HL-60 (cell line): ENCODE data around the gene NFAM1.

Experiments
- POLR2AphosphoS5 ChIP-seq: IDR thresholded peaks from 2 replicates; pipeline ENCODE4 v1.6.1; 2012; ENCODE audit warnings: low read depth
- TF ChIP-seq, protein P1 (sequence below): IDR thresholded peaks from one replicate; pipeline ENCODE4 v1.5.1; 2011; ENCODE audit warnings: low read length, control low read depth, inconsistent platforms; ENCODE audit not compliant: insufficient read depth
- TF ChIP-seq, protein P2 (sequence below): IDR thresholded peaks from 2 replicates; pipeline ENCODE4 v1.6.1; 2012; ENCODE audit warnings: low read depth; ENCODE audit not compliant: insufficient replicate concordance

DNA sequence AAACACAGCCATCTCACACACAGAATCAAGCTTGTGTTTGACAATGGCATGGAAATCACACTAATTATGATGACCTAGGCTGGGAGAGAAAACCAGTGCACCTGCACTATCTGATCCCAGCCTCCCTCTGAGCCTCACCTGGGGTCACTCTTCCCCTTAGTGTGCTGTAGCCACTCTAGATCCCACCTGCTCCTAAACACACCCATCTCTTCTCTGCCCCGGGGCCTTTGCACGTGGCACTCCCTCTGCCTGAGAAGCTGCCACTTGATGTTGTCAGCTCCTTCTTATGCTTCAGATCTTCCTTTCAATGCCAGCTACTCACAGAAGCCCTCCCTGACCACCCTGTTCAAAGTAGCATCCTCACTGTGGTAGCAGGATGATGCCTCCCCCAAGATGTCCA, 42.9 kb upstream of the NFAM1 start:
- TF ChIP-seq, protein P1, sequence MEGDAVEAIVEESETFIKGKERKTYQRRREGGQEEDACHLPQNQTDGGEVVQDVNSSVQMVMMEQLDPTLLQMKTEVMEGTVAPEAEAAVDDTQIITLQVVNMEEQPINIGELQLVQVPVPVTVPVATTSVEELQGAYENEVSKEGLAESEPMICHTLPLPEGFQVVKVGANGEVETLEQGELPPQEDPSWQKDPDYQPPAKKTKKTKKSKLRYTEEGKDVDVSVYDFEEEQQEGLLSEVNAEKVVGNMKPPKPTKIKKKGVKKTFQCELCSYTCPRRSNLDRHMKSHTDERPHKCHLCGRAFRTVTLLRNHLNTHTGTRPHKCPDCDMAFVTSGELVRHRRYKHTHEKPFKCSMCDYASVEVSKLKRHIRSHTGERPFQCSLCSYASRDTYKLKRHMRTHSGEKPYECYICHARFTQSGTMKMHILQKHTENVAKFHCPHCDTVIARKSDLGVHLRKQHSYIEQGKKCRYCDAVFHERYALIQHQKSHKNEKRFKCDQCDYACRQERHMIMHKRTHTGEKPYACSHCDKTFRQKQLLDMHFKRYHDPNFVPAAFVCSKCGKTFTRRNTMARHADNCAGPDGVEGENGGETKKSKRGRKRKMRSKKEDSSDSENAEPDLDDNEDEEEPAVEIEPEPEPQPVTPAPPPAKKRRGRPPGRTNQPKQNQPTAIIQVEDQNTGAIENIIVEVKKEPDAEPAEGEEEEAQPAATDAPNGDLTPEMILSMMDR: no peak
- TF ChIP-seq, protein P2, sequence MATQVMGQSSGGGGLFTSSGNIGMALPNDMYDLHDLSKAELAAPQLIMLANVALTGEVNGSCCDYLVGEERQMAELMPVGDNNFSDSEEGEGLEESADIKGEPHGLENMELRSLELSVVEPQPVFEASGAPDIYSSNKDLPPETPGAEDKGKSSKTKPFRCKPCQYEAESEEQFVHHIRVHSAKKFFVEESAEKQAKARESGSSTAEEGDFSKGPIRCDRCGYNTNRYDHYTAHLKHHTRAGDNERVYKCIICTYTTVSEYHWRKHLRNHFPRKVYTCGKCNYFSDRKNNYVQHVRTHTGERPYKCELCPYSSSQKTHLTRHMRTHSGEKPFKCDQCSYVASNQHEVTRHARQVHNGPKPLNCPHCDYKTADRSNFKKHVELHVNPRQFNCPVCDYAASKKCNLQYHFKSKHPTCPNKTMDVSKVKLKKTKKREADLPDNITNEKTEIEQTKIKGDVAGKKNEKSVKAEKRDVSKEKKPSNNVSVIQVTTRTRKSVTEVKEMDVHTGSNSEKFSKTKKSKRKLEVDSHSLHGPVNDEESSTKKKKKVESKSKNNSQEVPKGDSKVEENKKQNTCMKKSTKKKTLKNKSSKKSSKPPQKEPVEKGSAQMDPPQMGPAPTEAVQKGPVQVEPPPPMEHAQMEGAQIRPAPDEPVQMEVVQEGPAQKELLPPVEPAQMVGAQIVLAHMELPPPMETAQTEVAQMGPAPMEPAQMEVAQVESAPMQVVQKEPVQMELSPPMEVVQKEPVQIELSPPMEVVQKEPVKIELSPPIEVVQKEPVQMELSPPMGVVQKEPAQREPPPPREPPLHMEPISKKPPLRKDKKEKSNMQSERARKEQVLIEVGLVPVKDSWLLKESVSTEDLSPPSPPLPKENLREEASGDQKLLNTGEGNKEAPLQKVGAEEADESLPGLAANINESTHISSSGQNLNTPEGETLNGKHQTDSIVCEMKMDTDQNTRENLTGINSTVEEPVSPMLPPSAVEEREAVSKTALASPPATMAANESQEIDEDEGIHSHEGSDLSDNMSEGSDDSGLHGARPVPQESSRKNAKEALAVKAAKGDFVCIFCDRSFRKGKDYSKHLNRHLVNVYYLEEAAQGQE: no peak
- no peak for TF ChIP-seq POLR2AphosphoS5
